Activated CD4-positive, CD25-positive, alpha-beta regulatory T cell (primary cell): Measurements from ENCODE around the gene STEAP1.

Experiments used
- DNase-seq, 4 experiments: peaks; one replicate each; lab custom pipeline; 2025; lab: John Stamatoyannopoulos, UW

STEAP1 gene

DNA sequence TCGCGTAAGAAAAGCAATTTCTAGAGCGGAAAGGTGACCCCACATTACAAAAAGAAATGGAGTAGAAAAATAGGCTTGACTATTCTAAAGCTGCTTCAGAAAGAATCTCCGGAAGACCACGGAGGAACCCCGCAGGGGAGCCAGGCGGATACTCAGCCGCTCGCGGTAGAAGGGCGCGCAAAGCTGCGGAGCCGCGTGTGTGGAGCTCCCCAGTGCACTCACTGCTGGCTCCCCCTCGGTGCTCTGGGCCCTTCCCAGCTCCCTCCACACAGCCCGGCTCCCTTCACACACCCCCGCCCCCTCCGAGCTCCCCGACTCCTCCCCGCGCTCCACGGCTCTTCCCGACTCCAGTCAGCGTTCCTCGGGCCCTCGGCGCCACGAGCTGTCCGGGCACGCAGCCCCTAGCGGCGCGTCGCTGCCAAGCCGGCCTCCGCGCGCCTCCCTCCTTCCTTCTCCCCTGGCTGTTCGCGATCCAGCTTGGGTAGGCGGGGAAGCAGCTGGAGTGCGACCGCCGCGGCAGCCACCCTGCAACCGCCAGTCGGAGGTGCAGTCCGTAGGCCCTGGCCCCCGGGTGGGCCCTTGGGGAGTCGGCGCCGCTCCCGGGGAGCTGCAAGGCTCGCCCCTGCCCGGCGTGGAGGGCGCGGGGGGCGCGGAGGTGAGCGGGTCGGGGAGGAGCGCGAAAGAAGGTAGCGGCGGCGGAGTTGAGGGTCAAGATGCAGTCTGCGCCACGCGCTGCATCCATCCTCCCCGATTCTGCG is 57.3 kb downstream of the STEAP1 start, which contains the start of gene STEAP2:
Gene STEAP2 (plus strand): TSS at position 350 of the 758 bp plus-strand sequence. CDS start 13,343 bp downstream, outside the sequence.
- no peak for DNase-seq

DNA sequence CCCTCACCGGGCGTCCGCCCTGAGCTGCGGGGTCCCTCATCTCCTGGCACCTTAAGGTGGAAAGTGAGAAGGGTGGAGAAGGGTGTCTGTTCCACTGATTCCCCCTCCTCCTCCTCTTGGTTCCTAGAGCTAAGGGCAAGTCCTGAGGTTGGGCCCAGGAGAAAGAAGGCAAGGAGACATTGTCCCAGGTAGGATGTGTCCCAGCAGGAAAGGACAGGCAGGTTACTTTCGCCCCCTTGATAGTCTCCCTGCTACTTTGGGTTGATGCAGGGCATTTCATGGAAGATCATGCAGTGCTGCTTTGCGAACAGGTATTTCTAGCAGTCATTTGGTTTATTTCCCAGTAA is 57.9 kb downstream of the STEAP1 start:
- DNase-seq = no peak

GRCh38 chr7:90213521-90213920 is 59.3 kb downstream of the STEAP1 start:
- DNase-seq = no peak
